Neutrophil (primary cell): Measurements from ENCODE around the gene CYBA.

ENCODE experiments used
- H3K27ac ChIP-seq: fragments of 200-600 bp; sonication (generic); 2 replicates; pipeline ENCODE4 v1.5.1; 2016; ENCODE audit warnings: mild to moderate bottlenecking, moderate library complexity
- H3K27me3 ChIP-seq: fragments of 200-600 bp; sonication (generic); 2 replicates; pipeline ENCODE4 v1.6.0; 2016; ENCODE audit warnings: mild to moderate bottlenecking
- H3K36me3 ChIP-seq: fragments of 200-600 bp; sonication (generic); 2 replicates; pipeline ENCODE4 v1.5.1; 2017
- H3K4me1 ChIP-seq, 2 experiments: fragments of 200-600 bp in 1 of 2; sonication (generic) in 1 of 2; 1 replicate in 1 of 2; 2 replicates in 1 of 2; pipeline versions ENCODE4 v1.5.1 to v1.6.1; 2013 to 2016; ENCODE audit warnings: low read depth in 1 of 2, low read length in 1 of 2, mild to moderate bottlenecking in 1 of 2, moderate library complexity in 1 of 2; ENCODE audit not compliant: control insufficient read depth in 1 of 2, insufficient read depth in 1 of 2
- H3K4me3 ChIP-seq, 2 experiments: fragments of 200-600 bp in 1 of 2; sonication (generic) in 1 of 2; 1 replicate in 1 of 2; 2 replicates in 1 of 2; pipeline ENCODE4 v1.5.1; 2013 to 2016; ENCODE audit warnings: low read depth in 1 of 2, low read length in 1 of 2, mild to moderate bottlenecking in 1 of 2, moderate library complexity in 1 of 2
- H3K9me3 ChIP-seq: fragments of 200-600 bp; sonication (generic); 2 replicates; pipeline ENCODE4 v1.5.1; 2016
- TF ChIP-seq, protein P1 (sequence below): fragments of 200-600 bp; sonication (generic); IDR thresholded peaks from 2 replicates; pipeline ENCODE4 v1.5.1; 2016; ENCODE audit warnings: antibody characterized with exemption

The CYBA gene

DNA sequence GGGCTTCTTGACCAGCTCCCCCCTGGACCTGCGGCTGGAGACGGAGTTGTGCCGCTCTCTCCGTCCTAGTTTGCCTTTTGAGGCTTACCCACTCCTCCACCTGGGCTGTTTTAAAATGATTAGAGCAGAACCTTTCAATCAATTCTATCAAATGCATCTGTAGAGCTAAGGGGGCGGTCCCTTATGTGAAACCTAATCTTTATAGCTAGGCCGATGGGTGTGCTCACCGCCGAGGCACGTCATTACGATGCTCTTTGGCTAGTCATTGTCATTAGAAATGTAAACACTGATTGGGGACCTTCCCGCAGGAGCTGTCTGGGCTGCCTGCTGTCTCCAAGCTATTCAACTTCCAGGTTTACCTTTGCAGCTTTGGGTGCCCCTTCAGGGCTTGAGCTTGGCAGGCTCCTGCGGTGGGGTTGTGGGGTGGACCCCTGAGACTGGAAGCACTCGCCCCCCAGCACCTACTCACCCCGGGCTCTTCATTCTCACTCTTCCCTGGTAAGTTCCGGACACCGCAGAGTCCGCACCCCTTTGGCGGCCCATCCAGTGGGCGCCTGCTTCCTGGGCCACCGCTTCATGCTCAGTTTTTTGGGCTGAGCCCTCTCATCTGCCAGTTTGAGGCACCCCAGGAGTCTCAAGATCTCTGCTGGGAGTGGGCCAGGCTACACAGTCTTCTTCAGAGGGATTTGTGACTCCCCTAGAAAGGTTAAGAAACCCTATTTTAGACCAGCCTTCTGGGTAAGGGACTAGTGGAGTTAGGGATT lies 33.4 kb downstream of the CYBA start:
- Histone ChIP-seq H3K36me3 (peaks cover 64% of the 10 kb centered on the region), H3K9me3 (no peaks in the 10 kb centered on the region), H3K27ac (no peak overlapping the region), H3K4me1 (peaks cover 15 to 23% of the 10 kb centered on the region in 2 experiments), H3K27me3 (no peaks in the 10 kb centered on the region), H3K4me3 (no peak overlapping the region)
- TF ChIP-seq, protein P1, sequence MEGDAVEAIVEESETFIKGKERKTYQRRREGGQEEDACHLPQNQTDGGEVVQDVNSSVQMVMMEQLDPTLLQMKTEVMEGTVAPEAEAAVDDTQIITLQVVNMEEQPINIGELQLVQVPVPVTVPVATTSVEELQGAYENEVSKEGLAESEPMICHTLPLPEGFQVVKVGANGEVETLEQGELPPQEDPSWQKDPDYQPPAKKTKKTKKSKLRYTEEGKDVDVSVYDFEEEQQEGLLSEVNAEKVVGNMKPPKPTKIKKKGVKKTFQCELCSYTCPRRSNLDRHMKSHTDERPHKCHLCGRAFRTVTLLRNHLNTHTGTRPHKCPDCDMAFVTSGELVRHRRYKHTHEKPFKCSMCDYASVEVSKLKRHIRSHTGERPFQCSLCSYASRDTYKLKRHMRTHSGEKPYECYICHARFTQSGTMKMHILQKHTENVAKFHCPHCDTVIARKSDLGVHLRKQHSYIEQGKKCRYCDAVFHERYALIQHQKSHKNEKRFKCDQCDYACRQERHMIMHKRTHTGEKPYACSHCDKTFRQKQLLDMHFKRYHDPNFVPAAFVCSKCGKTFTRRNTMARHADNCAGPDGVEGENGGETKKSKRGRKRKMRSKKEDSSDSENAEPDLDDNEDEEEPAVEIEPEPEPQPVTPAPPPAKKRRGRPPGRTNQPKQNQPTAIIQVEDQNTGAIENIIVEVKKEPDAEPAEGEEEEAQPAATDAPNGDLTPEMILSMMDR = no peak

DNA sequence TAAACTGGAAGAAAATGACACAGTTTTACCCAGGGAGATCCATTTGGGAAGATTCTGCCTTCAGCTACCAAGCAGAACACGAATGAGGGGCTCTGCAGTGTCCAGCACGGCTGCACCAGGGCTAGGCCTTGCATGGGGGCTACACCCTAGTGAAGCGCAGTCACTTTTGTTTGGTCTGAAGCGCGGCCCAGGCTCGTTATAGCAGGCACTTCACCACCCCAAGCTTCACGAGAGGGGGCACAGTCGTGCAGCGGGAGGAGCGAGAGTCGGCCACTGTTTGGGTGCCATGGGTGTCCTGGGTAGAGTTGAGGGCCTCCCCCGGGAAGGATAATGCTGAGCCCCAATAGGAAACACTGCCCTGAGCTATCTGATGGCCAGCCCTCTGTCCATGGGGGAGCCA lies 34.1 kb downstream of the CYBA start:
- Histone ChIP-seq H3K36me3 (peaks cover 62% of the 10 kb centered on the region), H3K4me3 (no peak overlapping the region), H3K27ac (no peak overlapping the region), H3K4me1 (peaks cover 15 to 25% of the 10 kb centered on the region in 2 experiments), H3K9me3 (no peaks in the 10 kb centered on the region), H3K27me3 (no peaks in the 10 kb centered on the region)
- TF ChIP-seq, protein P1 = no peak

DNA sequence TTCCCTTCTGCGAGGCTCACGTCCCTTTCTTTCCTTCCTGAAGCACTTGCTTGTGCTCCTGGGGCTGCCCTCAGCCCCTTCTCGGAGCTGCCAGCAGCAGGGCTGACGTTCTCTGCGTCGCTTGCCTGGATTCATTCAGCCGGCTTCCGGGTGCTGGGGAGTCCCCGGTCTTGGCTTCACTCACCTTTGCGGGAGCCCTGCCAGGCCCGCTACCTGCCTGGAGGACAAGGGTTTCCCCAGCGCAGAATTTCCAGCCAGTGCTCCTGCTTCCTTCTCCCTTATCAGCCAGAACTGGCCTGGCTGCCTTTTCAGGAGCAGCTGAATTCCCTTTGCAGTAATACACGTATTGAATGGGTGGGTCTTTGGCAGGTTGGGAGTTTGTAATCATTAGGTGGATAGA lies 34.5 kb downstream of the CYBA start:
- Histone ChIP-seq H3K9me3 (no peaks in the 10 kb centered on the region), H3K27ac (no peak overlapping the region), H3K27me3 (no peaks in the 10 kb centered on the region), H3K4me1 (peaks cover 15 to 25% of the 10 kb centered on the region in 2 experiments), H3K36me3 (peaks cover 62% of the 10 kb centered on the region), H3K4me3 (no peak overlapping the region)
- TF ChIP-seq, protein P1 = no peak

DNA sequence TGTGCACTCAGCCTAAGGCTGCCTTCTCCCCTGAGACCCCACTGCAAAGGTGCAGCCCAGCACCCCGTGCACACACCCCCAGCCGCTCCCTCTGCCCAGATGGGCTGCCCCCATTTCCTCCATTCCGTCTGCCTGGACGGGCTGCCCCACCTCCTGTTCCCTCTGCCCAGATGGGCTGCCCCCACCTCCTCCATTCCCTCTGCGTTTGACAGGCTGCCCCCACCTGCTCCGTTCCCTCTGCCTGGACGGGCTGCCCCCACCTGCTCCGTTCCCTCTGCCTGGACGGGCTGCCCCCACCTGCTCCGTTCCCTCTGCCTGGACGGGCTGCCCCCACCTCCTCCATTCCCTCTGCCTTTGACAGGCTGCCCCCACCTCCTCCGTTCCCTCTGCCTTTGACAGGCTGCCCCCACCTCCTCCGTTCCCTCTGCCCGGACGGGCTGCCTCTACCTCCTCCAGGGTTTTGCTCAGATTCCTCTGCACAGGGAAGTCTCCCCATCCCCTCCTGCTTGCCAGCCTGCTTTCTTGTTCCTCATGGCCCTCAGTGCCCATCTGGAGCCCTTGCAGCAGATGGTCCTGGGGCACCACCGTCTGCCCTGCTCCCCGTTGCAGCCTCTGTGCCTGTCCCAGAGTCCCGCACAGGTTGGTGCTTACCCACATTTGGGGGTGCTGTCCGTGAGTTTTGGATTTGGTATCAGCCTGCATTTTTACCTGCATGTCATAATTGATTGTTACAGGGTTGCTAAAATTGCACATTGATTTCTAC lies 35.9 kb downstream of the CYBA start:
- H3K27me3 ChIP-seq = no peaks in the 10 kb centered on the region
- H3K4me3 ChIP-seq = no peak overlapping the region
- no peak overlapping the region for H3K27ac ChIP-seq
- peaks cover 73% of the 10 kb centered on the region for H3K36me3 ChIP-seq
- TF ChIP-seq, protein P1 = no peak
- H3K9me3 ChIP-seq = no peaks in the 10 kb centered on the region
- H3K4me1 ChIP-seq = peaks cover 15 to 25% of the 10 kb centered on the region in 2 experiments

DNA sequence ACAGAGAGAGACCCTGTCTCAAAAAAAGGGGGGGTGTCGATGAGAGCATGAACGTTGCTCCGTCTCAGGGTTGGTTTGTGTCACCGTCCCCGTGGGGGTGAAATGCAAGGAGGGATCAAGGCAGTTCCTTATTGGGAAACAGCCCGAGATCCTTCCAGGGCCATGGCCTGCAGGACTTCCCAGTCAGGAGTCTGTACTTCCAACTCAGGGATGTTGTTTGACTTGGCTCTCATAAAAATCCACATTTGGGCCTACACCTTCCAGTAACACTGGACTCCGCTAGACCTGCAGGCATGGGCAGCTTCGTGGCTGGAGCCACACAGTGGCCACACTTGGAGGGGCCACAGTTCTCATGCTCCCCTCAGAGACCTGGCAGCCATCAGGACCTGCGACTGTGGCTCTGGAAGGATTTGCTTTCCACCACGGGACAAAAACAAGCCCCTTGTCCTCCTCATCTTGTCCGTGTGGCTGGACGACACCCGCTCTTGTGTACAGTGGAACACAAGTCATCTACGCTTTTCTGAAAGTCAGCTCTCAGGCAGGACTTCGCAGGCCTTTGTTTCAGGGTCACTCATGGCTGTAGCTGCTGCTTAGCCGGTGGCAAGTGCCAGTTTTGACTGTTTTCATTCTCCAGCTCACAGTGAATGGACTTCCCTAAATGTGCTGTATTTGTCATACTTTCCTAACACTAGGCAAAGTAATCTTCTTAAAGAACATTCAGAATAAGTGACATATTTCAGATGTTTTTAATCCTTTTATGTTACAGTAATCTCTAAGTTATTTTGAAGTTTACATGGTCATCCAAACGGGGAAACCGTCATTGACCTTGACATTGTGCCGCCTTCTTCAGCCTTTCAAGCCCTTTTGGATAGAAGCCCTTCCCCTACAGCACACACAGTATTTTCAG lies 36.7 kb downstream of the CYBA start:
- Histone ChIP-seq H3K9me3 (no peaks in the 10 kb centered on the region), H3K4me3 (no peak overlapping the region), H3K36me3 (peaks cover 77% of the 10 kb centered on the region), H3K4me1 (peaks cover 15 to 22% of the 10 kb centered on the region in 2 experiments), H3K27ac (no peak overlapping the region), H3K27me3 (no peaks in the 10 kb centered on the region)
- TF ChIP-seq, protein P1 = no peak
